HL-60 (cell line): Measurements from ENCODE around the gene ASS1.

ENCODE experiments used
- DNase-seq, 2 experiments: peaks; one replicate each; pipeline ENCODE4 v3.0.0-alpha.2; 2010 to 2020; ENCODE audit warnings: low read depth in 1 of 2, low spot score in 1 of 2
- H3K27ac ChIP-seq: fragments of 250-450 bp; sonication (Bioruptor Pico); replicated peaks from 2 replicates; pipeline ENCODE4 v1.5.1; 2020; ENCODE audit warnings: mild to moderate bottlenecking, moderate library complexity
- H3K27me3 ChIP-seq: fragments of 250-450 bp; sonication (Bioruptor Pico); 2 replicates; pipeline ENCODE4 v1.5.1; 2021; ENCODE audit warnings: mild to moderate bottlenecking, moderate library complexity; ENCODE audit not compliant: insufficient read depth, poor library complexity, severe bottlenecking
- H3K4me3 ChIP-seq: replicated peaks from 2 replicates; pipeline ENCODE4 v1.5.1; 2011; ENCODE audit warnings: mild to moderate bottlenecking, control low read depth, low read length; ENCODE audit not compliant: insufficient read depth
- CTCF ChIP-seq: IDR thresholded peaks from one replicate; pipeline ENCODE4 v1.5.1; 2011; ENCODE audit warnings: low read length, control low read depth, inconsistent platforms; ENCODE audit not compliant: insufficient read depth
- GABPA ChIP-seq: IDR thresholded peaks from 2 replicates; pipeline ENCODE4 v1.6.1; 2012; ENCODE audit warnings: low read depth
- POLR2AphosphoS5 ChIP-seq: IDR thresholded peaks from 2 replicates; pipeline ENCODE4 v1.6.1; 2012; ENCODE audit warnings: low read depth
- REST ChIP-seq: IDR thresholded peaks from 2 replicates; pipeline ENCODE4 v1.6.1; 2012; ENCODE audit warnings: low read depth; ENCODE audit not compliant: insufficient replicate concordance
- SPI1 ChIP-seq: IDR thresholded peaks from 2 replicates; pipeline ENCODE4 v1.6.1; 2012; ENCODE audit warnings: low read depth, mild to moderate bottlenecking, borderline replicate concordance

The ASS1 gene

GRCh38 chr9:130542457-130543228 is 97.9 kb downstream of the ASS1 start:
- Histone ChIP-seq H3K27me3 (peaks cover 15% of the 10 kb centered on the region), H3K4me3 (no peak overlapping the region), H3K27ac (no peak overlapping the region)
- no peak for DNase-seq
- TF ChIP-seq CTCF: no peak
- TF ChIP-seq GABPA: no peak
- no peak for TF ChIP-seq POLR2AphosphoS5
- TF ChIP-seq REST: no peak
- TF ChIP-seq SPI1: no peak

- no peak overlapping the region for H3K4me3 ChIP-seq
Measured at GRCh38 chr9:130543368-130543767, 98.6 kb downstream of the ASS1 start.

More at GRCh38 chr9:130543368-130543767, 98.6 kb downstream of the ASS1 start:
- peaks cover 8% of the 10 kb centered on the region for H3K27me3 ChIP-seq
- no peak overlapping the region for H3K27ac ChIP-seq
- DNase-seq: no peak
- TF ChIP-seq SPI1 (no peak), POLR2AphosphoS5 (no peak), REST (no peak), GABPA (no peak), CTCF (no peak)
